BJ (cell line): ENCODE results near the gene C1QTNF2. TPM values are rescaled to one million over a fixed set of nuclear protein-coding genes. Genes with fewer than 3 reads are reported as not detected.

Experiments
- CTCF ChIA-PET: fragments of 350-600 bp; formaldehyde crosslinking; extraction: SDS; loops from one replicate; lab custom pipeline; 2021; ENCODE audit warnings: antibody characterized with exemption, inconsistent platforms; lab: Yijun Ruan, JAX
- POLR2A ChIA-PET: fragments of 300-600 bp; sonication (Branson Sonifier 250); formaldehyde crosslinking; extraction: SDS; loops from one replicate; lab custom pipeline; 2021; ENCODE audit warnings: antibody characterized with exemption; lab: Charles Lee
- DNase-seq: peaks from one replicate; pipeline ENCODE4 v3.0.0-alpha.2; 2011; ENCODE audit warnings: low read depth
- H3K27me3 ChIP-seq: 2 replicates; pipeline ENCODE4 v1.6.0; 2011; ENCODE audit warnings: low read length; ENCODE audit not compliant: control insufficient read depth, insufficient read depth
- H3K36me3 ChIP-seq: 2 replicates; pipeline ENCODE4 v1.5.1; 2011; ENCODE audit warnings: low read length; ENCODE audit not compliant: control insufficient read depth, insufficient read depth
- H3K4me3 ChIP-seq: 2 replicates; pipeline ENCODE4 v1.5.1; 2011; ENCODE audit warnings: low read depth, mild to moderate bottlenecking, control low read depth, low read length
- polyA plus RNA-seq: library from polyadenylated mRNA; depleted of rRNA; stranded (reverse); fragments of >200 nt; gene quantifications from 2 replicates; pipeline ENCODE4 v1.2.3, GENCODE V29; 2011
- TF ChIP-seq, protein P1 (sequence below): IDR thresholded peaks from 2 replicates; pipeline ENCODE4 v1.5.1; 2011; ENCODE audit warnings: low read depth, mild to moderate bottlenecking, control low read depth, inconsistent platforms, low read length, moderate library complexity; ENCODE audit not compliant: insufficient read depth

The C1QTNF2 gene
- polyA plus RNA-seq, 1 experiment, result 0.98 TPM

DNA sequence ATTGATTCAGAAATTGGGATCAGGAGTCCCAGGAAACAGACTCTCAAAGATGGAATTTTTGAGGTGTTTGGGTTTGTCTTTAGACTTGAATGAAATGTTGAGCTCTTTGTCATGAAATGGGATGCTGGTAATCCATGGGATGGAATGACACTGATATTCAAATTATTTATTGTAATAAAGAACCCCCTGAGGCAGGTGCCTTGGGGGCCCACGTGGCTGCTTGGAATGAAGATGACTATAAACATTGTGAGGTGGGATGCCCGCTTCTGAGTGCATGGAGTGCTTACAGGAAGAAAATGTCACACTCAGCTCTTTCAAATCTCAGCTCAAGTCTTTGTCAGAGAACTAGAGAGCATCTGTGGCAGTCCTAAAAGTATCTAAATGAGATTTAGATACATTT is 9.6 kb upstream of the C1QTNF2 start:
- CTCF ChIA-PET, result interaction anchor here (1.3 to 3.0 kb wide), 2 partner anchors 11 to 34 kb away, joined by 4 to 20 read pairs; no protein-coding TSS in a partner anchor
- peaks cover 2% of the 10 kb centered on the region for H3K27me3 ChIP-seq
- no peak for DNase-seq
- no peak overlapping the region for H3K4me3 ChIP-seq
- POLR2A ChIA-PET, result no interaction called here
- TF ChIP-seq, protein P1, sequence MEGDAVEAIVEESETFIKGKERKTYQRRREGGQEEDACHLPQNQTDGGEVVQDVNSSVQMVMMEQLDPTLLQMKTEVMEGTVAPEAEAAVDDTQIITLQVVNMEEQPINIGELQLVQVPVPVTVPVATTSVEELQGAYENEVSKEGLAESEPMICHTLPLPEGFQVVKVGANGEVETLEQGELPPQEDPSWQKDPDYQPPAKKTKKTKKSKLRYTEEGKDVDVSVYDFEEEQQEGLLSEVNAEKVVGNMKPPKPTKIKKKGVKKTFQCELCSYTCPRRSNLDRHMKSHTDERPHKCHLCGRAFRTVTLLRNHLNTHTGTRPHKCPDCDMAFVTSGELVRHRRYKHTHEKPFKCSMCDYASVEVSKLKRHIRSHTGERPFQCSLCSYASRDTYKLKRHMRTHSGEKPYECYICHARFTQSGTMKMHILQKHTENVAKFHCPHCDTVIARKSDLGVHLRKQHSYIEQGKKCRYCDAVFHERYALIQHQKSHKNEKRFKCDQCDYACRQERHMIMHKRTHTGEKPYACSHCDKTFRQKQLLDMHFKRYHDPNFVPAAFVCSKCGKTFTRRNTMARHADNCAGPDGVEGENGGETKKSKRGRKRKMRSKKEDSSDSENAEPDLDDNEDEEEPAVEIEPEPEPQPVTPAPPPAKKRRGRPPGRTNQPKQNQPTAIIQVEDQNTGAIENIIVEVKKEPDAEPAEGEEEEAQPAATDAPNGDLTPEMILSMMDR, result no peak
- H3K36me3 ChIP-seq, result no peaks in the 10 kb centered on the region

DNA sequence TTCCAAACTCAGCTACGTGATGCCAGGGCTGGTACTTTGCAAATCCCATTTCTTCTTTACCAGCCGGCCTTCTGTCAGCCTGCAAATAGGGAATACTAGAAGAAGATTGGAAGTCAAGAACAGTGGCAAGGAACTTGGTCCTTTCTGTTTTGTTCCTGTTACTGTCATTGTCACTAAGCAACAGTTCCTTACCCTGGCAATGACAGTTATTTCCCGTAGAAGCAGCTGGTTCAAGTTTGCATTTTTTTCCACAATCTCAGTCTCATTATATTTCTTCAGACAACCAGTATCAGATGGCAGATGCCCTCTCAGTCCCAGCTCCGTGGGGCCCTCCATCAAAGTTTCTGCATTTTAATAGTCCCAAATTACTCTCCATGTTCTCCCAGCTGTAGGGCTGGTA is 9.1 kb upstream of the C1QTNF2 start:
- no peak overlapping the region for H3K4me3 ChIP-seq
- no peak for DNase-seq
- peaks cover 2% of the 10 kb centered on the region for H3K27me3 ChIP-seq
- POLR2A ChIA-PET, result no interaction called here
- TF ChIP-seq, protein P1, result no peak
- no peaks in the 10 kb centered on the region for H3K36me3 ChIP-seq
- CTCF ChIA-PET, result interaction anchor here (1.3 to 3.0 kb wide), 3 partner anchors 9 to 34 kb away, joined by 4 to 20 read pairs (median 4); partner anchors contain the start of gene C1QTNF2

DNA sequence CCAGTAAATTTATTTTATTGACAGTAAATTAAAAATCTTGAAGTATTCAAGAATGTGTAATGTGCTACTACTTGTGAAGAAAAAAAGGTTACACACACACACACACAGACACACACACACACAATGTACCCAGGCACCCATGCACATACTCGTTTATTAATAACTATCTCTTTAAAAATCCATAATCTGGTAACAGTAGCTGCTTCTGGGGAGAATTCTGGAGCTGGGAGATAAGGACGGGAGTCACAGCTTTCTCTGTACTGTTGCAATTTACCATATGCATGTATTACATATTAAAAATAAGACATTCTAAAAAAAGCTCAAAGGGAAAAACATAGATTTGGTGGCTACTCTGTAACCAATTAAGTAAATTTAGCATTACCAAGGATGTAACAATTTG is 7.9 kb upstream of the C1QTNF2 start:
- Histone ChIP-seq H3K36me3 (no peaks in the 10 kb centered on the region), H3K4me3 (no peak overlapping the region), H3K27me3 (peaks cover 4% of the 10 kb centered on the region)
- no peak for DNase-seq
- POLR2A ChIA-PET, result no interaction called here
- CTCF ChIA-PET, result interaction anchor here (0.9 to 3.0 kb wide), 4 partner anchors 8 to 369 kb away, joined by 3 to 20 read pairs (median 4); partner anchors contain the start of genes C1QTNF2 and TTC1
- TF ChIP-seq, protein P1, result no peak

- CTCF ChIA-PET, result interaction anchor here (1.3 to 3.0 kb wide), 3 partner anchors 12 to 356 kb away, joined by 5 to 20 read pairs (median 5); no protein-coding TSS in a partner anchor
- Histone ChIP-seq H3K27me3 (peaks cover 4% of the 10 kb centered on the region), H3K36me3 (no peaks in the 10 kb centered on the region), H3K4me3 (no peak overlapping the region)
- TF ChIP-seq, protein P1, result no peak
- no peak for DNase-seq
- POLR2A ChIA-PET, result no interaction called here
Observed at GRCh38 chr5:160377651-160378050, 7.2 kb upstream of the C1QTNF2 start.

GRCh38 chr5:160376416-160376815 is 6.0 kb upstream of the C1QTNF2 start:
- no peak for DNase-seq
- Histone ChIP-seq H3K27me3 (peaks cover 7% of the 10 kb centered on the region), H3K36me3 (no peaks in the 10 kb centered on the region), H3K4me3 (no peak overlapping the region)
- POLR2A ChIA-PET, result interaction anchor here (0.6 kb wide), 2 partner anchors 13 to 389 kb away, joined by 5 read pairs; no protein-coding TSS in a partner anchor
- TF ChIP-seq, protein P1, result no peak
- CTCF ChIA-PET, result interaction anchor here (1.4 kb wide), 2 partner anchors 13 to 31 kb away, joined by 4 to 5 read pairs; no protein-coding TSS in a partner anchor
